AG20443 (cell line): ENCODE measurements around the gene STARD13.

Source experiments
- DNase-seq: peaks from one replicate; pipeline ENCODE4 v3.0.0; 2012; ENCODE audit warnings: low spot score, mixed read lengths

The STARD13 gene

GRCh38 chr13:33285420-33286124 is at the start of gene STARD13:
Gene STARD13 (minus strand): TSS chr13:33285755. CDS start chr13:33285638, 117 bp downstream.
- peak; percentile 97 for DNase-seq

DNA sequence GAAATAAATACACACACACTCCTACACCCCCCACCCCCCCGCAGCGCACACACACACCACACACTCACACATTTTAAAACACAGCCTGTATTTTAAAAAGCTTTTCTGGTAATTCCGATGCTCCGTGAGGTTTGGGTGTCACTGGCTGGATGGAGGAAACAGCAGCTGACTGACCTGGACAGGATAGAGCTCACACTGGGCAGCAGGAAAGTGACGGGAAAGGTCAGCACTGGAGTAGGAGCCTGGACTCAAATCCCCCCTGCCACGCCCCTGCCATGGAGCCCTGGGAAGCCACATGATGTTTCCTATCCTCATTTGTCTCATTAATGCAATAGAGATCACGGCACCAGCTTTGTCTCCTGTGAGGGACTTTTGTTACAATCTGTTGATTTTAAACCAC is 49.3 kb upstream of the STARD13 start:
- DNase-seq: no peak

DNA sequence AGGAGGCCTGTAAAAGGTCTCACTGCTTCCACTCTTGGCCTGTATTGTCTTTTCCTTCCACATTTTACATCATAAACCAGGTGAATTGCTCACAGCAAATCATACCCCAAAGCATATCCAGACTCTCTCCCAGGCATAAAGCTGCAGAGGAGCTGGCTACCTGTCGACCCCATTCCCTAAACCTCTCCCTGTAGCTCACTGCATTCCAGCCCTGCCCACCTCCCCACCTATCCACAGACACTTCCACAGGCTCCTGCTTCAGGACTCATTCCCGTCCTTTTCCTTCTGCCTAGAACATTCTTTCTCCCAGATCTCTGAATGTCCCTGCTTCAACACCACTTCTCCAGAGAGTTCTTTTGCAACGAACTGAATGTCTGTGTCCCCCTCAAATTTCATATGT is 46.4 kb upstream of the STARD13 start:
- DNase-seq: no peak

- DNase-seq: no peak
These were observed 44.9 kb upstream of the STARD13 start for GRCh38 chr13:33330483-33330882.

DNA sequence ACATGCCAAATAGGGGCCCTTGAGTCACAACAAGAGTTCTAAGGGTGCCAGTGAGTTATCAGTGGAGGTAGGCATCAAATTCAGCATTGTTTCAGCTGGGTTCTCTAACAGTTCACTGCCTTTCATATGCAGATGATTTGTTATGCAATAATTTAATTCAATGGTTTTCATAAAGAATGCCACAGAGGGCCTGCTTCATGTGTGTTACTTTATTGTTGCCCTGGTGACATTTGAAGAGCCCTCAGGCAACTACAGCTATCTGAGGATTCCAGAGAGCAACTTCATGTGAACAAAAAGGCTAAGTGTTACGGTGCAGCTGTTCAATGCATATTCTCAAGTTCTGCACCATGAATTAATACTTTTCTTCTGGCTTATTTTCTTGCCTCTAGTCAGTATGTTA is 43.1 kb upstream of the STARD13 start:
- DNase-seq: peak; percentile 18

DNA sequence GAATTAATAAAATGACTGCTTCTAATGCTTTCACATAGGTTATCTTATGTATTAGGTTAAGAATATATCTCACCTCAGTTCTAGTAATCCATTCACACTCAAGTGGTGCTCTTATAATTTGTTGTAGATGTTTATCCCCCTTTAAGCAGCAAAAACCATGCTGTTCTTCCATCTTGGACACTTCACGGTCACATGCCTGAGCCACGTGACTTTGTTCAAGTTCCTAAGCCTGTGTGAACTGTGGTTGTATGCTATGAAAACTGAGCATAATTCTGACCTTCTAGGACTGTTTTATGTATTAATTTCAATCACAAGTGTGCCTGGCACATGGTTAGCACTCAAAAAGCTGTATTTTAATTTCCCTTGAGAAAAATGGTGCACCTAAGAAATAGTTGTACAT is 41.2 kb upstream of the STARD13 start:
- DNase-seq: no peak

- DNase-seq: no peak
These were observed 40.7 kb upstream of the STARD13 start for GRCh38 chr13:33326246-33326645.

DNA sequence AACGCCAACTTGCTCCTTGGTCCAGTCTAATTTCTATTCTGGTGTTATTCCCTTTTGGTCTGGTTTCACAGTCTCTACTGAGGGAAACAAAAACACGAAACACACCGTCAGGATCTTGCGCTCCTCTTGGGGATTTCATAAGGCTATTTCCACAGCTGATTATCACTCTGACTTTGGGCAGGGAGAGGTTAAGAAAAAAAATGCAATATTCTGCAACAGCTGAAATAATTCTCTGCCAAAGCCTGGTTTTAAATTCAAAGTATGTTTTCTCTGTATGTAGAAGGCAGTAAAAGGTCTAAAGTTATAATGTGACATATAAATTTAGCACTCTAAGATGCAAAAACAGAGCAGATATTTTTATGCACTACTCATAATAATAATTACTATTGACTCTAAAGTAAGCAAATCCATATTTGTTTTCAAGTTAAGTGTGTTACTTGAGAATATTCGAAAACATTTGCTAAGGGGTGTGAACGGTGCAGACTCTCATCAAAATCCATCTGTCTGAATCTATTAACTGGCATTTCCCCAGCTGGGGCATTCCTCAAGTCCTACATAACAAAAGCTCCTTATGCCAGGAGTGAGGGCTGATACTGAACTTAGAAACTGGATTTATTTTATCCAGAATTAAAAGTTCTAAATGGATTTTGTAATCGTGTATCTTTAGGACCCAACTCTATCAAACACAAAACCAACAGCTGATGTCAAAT is 38.4 kb upstream of the STARD13 start:
- DNase-seq: peak; percentile 41

DNA sequence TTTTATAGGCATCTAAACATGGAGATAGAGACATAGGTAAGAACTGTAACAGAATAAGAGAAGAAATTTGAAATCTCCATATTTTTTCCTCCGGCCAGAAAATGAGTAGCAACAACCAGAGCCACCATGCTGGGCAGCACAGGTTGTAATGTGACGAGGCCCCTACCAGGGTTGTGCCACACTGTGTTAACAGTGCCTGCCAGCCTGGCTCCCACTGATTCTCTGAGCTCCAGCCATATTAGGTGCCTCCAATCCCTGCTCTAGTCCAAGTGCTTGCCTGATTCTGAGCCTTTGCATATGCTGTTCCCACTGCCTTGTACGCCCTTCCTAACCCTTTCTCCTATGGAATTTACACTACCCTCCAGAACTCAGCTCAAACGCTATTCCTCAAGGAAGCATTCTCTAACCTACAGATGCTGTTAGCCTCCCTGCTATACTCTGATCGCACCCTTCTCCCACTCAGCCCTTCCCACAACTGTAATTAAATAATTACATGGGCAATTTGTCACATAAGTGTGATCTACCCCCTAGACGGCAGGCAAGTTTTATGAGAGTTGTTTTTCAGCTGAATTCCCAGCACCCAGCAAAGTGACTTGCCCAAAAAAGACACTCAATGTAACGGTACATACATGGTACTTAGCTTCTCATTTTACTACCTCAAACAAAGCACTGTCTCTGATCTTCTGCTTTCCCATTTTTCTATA is 37.6 kb upstream of the STARD13 start:
- no peak for DNase-seq

DNA sequence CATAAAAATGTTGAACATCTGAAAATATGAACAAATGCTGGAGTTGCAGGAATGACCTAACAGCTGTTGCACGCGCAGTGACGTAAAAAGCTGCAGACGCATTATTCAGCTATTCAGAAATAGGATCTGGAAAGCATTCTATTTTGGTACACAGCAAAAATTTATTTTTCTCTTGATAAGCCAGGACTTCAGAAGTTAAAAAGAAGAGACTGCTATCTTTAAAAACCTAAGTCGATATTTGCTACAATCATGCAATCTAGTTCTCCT is 36.9 kb upstream of the STARD13 start:
- peak; percentile 49 for DNase-seq

DNA sequence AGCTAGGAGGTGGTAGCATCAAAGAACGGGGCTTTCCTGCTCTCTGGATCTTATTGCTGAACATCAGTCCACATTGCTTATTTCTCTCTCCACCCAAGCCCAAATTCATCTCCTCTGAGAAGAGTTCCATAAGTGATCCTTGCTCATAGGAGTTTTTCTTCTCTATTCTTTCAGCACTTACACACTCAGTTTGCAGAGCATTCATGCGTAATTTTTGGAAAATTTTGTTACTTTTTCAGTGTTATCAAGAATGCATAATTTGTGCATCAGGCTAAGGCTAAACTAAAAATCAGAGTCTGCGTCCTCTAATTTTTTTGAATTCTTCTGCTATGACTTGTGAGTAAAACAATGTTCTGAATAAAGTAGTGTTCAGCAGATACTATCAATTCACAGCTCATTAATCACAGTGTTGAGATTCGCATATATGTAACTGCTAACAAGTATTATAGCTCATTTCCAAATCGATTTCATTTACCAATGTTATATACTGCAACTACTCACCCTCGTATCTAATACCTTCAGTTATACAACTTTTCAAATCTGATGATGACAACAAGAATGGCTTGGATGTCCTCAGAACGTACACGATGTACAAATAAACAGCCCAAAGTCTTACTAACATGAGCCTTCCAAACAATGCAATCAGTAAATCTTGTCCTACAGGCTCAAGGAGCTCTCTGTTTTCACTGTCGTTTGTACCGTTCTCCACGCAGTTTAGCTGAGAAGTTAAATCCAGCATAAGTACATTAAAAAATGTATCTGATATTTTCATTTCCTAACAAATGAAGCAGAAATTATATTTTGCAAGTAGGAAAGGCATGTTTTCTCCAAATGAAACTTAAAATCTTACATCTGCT is 36.4 kb upstream of the STARD13 start:
- DNase-seq: peak; percentile 9

DNA sequence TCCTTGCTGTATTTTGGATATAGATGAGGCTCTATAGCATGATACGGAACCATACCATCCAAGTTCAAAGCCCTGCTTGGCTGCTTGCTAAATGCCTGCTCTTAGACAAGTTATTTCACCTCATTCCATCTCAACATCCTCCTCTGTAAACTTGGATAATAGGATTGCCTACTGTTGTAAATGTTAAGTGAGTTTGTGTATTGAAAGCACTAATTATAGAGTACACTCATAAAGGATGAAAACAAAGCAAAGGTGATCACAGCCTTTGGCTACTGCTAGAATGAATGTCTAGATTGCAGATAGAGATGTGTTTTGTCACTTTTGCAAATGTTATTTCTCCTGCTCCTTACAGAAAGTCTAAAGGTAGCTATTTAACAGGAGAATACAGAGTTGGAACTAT is 34.3 kb upstream of the STARD13 start:
- no peak for DNase-seq

DNA sequence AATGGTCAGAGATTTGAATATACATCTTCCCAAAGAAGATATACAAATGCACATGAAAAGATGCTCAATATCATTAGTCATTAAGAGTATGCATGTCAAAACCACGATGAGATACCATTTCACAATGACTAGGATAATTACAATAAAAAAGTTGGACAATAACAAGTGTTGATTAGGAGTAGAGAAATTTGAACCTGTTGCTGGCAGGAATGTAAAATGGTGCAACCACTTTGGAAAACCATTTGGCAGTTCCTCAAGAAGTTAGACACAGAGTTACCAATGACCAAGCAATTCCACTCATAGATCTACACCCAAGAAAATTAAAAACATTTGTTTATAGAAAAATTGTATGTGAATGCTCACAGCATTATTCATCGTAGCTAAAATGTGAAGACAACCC is 33.2 kb upstream of the STARD13 start:
- no peak for DNase-seq

GRCh38 chr13:33318037-33318436 is 32.5 kb upstream of the STARD13 start:
- no peak for DNase-seq

DNA sequence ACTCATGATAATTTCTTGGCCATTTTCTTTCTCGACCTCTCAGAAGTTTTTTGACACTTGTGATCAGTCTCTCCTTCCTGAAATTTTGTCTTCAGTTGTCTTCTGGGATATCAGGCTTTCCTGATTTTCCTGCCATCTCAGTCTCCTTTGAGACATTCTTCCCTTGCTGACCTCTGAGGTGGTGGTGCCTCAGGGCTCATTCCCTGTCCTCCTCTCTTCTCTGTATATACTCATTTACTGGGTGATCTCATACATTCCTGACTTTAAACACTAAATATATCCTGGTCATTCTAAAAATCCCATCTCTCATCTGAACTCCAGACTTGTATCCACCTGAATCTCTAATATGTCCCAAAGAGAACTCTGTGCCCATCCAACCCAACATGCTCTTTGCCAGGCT is 31.3 kb upstream of the STARD13 start:
- no peak for DNase-seq

- DNase-seq: no peak
These were observed 27.9 kb upstream of the STARD13 start for GRCh38 chr13:33313504-33313903.

DNA sequence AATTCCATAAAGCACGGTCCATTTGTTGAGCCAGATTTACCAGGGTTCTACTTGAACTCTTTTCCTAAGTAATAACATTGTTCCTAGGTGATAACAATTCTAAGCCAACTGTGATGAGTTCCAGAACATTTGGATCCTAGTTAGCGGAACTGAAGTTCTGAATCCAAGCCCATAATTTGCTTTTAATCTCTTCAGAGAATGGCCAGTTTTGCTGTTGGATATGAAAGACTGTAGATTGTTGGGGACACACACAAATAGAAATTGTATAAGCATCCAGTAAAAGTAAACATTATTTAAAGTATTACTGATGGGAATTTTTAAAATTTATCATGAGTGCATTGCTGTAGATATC is 27.3 kb upstream of the STARD13 start:
- no peak for DNase-seq

DNA sequence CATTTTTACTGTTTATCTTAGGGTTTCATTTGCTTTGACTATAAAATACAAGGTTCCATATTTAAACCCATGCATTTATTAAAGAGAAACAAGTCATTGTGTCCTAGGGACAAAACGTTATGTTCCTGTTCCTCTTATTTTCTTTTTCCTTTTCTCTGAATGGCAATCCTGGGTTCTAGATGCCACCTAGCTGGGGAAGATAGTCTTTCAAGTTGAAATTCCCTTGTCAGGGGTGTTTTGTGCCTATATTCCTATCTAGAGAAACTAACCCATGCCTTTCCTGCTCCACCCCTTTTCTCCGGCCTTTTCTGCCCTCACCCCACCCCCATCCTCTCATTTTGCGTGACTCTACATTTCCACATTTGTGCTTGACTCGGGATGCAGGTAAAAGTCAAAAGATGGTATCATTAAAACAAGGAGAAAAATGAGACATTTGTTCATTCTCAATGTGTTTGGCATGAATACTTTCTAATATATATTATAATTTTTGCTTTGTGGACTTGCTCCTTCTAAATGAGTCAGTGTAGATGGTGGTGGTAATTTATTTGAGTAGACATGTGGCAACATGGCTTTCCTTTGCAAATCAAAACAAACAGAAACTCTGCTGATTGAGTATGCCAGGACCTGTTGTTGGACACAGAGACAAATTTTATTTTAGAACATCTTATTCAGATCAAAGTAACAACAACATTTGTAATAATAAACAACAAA is 26.8 kb upstream of the STARD13 start:
- peak; percentile 25 for DNase-seq

- DNase-seq: no peak
These were observed 25.5 kb upstream of the STARD13 start for GRCh38 chr13:33311040-33311439.

DNA sequence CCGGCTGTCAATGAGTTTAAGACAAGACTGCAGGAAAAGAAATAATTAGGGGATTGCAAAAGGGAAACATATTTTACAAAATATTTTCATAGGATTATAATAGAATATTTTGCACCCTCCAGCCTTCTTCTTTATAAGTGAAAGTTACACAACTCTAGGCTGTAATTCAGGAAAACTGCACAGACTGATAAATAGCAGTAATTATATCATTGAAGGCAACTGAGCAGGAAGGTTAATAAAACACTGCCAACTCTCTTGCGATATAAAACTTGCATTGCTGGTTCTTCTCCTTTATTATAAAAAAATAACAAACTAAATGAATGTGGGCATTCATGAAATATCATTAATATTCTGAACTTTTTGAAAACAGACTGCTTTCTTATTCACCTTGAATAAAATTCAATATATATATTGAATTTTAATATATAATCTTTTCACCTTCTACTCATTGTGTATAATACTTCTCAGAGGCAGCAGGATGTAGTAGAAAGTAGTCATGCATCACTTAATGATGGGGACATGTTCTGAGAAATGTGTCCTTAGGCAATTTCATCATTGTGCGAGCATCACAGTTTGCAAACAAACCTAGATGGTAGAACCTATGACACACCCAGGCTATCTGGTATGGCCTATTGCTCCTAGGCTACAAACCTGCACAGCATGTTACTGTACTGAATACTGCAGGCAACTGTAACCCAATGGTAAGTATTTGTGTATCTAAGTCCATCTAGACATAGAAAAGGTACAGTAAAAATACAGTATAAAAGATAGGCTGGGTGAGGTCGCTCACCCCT is 24.9 kb upstream of the STARD13 start:
- DNase-seq: no peak

- no peak for DNase-seq
These were observed 23.3 kb upstream of the STARD13 start for GRCh38 chr13:33308863-33309262.
